ENCODE results near the gene PDE5A.

- TF ChIP-seq CTCF (IDR thresholded peaks at IDR 0.05): peak; percentile 89
- peak; percentile 73 for TF ChIP-seq POLR2AphosphoS5 (IDR thresholded peaks at IDR 0.05; ENCODE audit: low read depth, low read length)
- 0 out of 2 replicates have a peak, but pooled peaks have one; percentile 5 for TF ChIP-seq SIN3A (IDR thresholded peaks at IDR 0.05; ENCODE audit: borderline replicate concordance, insufficient read depth, low read depth, low read length)
- TF ChIP-seq REST (IDR thresholded peaks at IDR 0.05; ENCODE audit: insufficient read depth in 1 of 2, low read depth in 2 of 2, low read length in 1 of 2): no peak
Measured at GRCh38 chr4:119628281-119629141, at the start of gene PDE5A.
